Hepatocyte (in vitro differentiated cells): Measurements from ENCODE around the gene MYRF. TPM values are rescaled to one million over a fixed set of nuclear protein-coding genes. Genes with fewer than 3 reads are reported as not detected.

Experiments used
- DNase-seq: peaks from one replicate; pipeline ENCODE4 v3.0.0-alpha.2; 2016; ENCODE audit warnings: low spot score
- H2AFZ ChIP-seq: fragments of 200-600 bp; sonication (generic); 2 replicates; pipeline ENCODE4 v1.6.0; 2016; ENCODE audit warnings: antibody characterized with exemption, mild to moderate bottlenecking
- H3K27ac ChIP-seq: fragments of 200-600 bp; sonication (generic); 2 replicates; pipeline ENCODE4 v1.5.1; 2016; ENCODE audit warnings: mild to moderate bottlenecking
- H3K27me3 ChIP-seq: fragments of 200-600 bp; sonication (generic); 2 replicates; pipeline ENCODE4 v1.6.1; 2016
- H3K36me3 ChIP-seq: fragments of 200-600 bp; sonication (generic); replicated peaks from 2 replicates; pipeline ENCODE4 v1.5.1; 2016; ENCODE audit warnings: low read depth; ENCODE audit not compliant: insufficient read depth
- H3K4me1 ChIP-seq: fragments of 200-600 bp; sonication (generic); 2 replicates; pipeline ENCODE4 v1.5.1; 2016; ENCODE audit warnings: mild to moderate bottlenecking, moderate library complexity; ENCODE audit not compliant: insufficient read depth
- H3K4me2 ChIP-seq: fragments of 200-600 bp; sonication (generic); 2 replicates; pipeline ENCODE4 v1.6.0; 2016
- H3K4me3 ChIP-seq: fragments of 200-600 bp; sonication (generic); 2 replicates; pipeline ENCODE4 v1.5.1; 2016; ENCODE audit warnings: mild to moderate bottlenecking
- H3K79me2 ChIP-seq: fragments of 200-600 bp; sonication (generic); 2 replicates; pipeline ENCODE4 v1.6.0; 2017; ENCODE audit warnings: mild to moderate bottlenecking
- H3K9me2 ChIP-seq: fragments of 200-600 bp; sonication (generic); replicated peaks from 2 replicates; pipeline ENCODE4 v1.6.0; 2017; ENCODE audit warnings: mild to moderate bottlenecking; ENCODE audit not compliant: insufficient read depth
- H3K9me3 ChIP-seq: fragments of 200-600 bp; sonication (generic); 2 replicates; pipeline ENCODE4 v1.5.1; 2016; ENCODE audit warnings: low read depth, mild to moderate bottlenecking
- H4K20me1 ChIP-seq: fragments of 200-600 bp; sonication (generic); 2 replicates; pipeline ENCODE4 v1.6.0; 2016; ENCODE audit warnings: mild to moderate bottlenecking; ENCODE audit not compliant: insufficient read depth, poor library complexity, severe bottlenecking
- EZH2 ChIP-seq: fragments of 200-600 bp; sonication (generic); IDR thresholded peaks from 2 replicates; pipeline ENCODE4 v1.6.1; 2016; ENCODE audit warnings: antibody characterized with exemption, mild to moderate bottlenecking, borderline replicate concordance
- EZH2phosphoT487 ChIP-seq: fragments of 200-600 bp; sonication (generic); IDR thresholded peaks from one replicate; pipeline ENCODE4 v1.6.1; 2018; ENCODE audit warnings: antibody characterized with exemption, mild to moderate bottlenecking, low read depth, moderate library complexity; ENCODE audit not compliant: unreplicated experiment, severe bottlenecking
- WGBS: methylation state at CpG from one replicate; pipeline ENCODE4 v1.1.6; 2016; ENCODE audit warnings: low lambda C conversion rate; ENCODE audit errors: missing lambda C conversion rate; 5-methylcytosine and 5-hydroxymethylcytosine counted together
- polyA plus RNA-seq: library from polyadenylated mRNA; unstranded; fragments of >200 nt; fragmentation: Nextera tagmentation; extraction: Ambion mirVana; gene quantifications from 2 replicates; pipeline ENCODE4 v1.2.1, GENCODE V29; 2016
- total RNA-seq: library from RNA; depleted of rRNA; stranded (reverse); fragments of >200 nt; gene quantifications from 2 replicates; pipeline ENCODE4 v1.2.3, GENCODE V29; 2014
- TF ChIP-seq, protein P1 (sequence below): fragments of 200-600 bp; sonication (generic); IDR thresholded peaks from 2 replicates; pipeline ENCODE4 v1.5.1; 2016; ENCODE audit warnings: antibody characterized with exemption, mild to moderate bottlenecking; ENCODE audit not compliant: poor library complexity

MYRF gene
- total and polyA plus RNA-seq, 2 experiments from 2014 or later, result 57.3 to 96.7 TPM

- Histone ChIP-seq H3K9me3 (no peaks in the 10 kb centered on the region), H4K20me1 (no peaks in the 10 kb centered on the region), H3K9me2 (no peaks in the 10 kb centered on the region), H3K4me2 (no peak overlapping the region), H3K4me3 (no peak overlapping the region), H3K36me3 (no peaks in the 10 kb centered on the region), H2AFZ (no peak overlapping the region), H3K27me3 (no peaks in the 10 kb centered on the region), H3K4me1 (peaks cover 14% of the 10 kb centered on the region), H3K79me2 (peaks cover 7% of the 10 kb centered on the region), H3K27ac (no peak overlapping the region)
- no peak for DNase-seq
- 75% methylated on average over 13 of the region's 13 CpGs for WGBS
- TF ChIP-seq EZH2 (no peak), EZH2phosphoT487 (no peak)
- TF ChIP-seq, protein P1, sequence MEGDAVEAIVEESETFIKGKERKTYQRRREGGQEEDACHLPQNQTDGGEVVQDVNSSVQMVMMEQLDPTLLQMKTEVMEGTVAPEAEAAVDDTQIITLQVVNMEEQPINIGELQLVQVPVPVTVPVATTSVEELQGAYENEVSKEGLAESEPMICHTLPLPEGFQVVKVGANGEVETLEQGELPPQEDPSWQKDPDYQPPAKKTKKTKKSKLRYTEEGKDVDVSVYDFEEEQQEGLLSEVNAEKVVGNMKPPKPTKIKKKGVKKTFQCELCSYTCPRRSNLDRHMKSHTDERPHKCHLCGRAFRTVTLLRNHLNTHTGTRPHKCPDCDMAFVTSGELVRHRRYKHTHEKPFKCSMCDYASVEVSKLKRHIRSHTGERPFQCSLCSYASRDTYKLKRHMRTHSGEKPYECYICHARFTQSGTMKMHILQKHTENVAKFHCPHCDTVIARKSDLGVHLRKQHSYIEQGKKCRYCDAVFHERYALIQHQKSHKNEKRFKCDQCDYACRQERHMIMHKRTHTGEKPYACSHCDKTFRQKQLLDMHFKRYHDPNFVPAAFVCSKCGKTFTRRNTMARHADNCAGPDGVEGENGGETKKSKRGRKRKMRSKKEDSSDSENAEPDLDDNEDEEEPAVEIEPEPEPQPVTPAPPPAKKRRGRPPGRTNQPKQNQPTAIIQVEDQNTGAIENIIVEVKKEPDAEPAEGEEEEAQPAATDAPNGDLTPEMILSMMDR, result no peak
These were observed 35.8 kb upstream of the MYRF start for GRCh38 chr11:61716478-61717285.

DNA sequence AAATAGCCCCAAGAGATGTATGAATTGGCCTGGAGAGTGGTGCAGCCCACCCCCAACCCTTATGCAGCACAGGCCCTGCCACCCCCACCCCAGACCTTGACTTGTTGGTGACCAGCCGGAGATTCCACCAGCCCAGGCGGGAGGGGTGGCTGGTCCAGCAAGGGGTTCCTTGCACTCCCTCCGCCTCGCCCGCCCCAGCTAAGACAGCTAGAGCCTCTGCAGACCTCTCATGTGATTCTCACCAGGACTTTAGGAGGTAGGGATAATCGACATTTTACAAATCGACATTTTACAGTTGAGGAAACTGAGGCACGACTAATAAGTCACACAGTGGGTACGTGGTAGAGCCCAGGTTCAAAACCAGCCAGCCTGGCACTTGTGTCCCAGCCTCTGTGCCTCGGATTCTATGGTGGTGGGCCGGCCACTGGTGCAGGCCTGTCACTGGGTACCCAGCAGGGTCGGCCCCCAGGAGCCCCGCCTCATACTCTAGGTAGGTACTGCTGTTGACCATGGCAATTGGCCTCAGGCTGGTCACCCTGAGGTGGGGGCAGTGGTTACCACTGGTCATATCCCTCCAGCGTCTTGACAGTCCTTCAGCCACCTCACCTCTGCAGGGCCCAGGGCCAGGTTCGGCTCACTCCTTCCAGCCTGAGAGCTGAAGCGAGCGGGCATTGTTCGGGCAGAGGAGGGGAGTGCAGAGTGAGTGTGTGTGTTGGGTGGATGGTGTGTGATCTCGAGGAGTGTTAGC lies 35.0 kb upstream of the MYRF start:
- Histone ChIP-seq H2AFZ (no peak overlapping the region), H3K4me2 (no peak overlapping the region), H4K20me1 (no peaks in the 10 kb centered on the region), H3K27me3 (no peaks in the 10 kb centered on the region), H3K4me1 (peaks cover 14% of the 10 kb centered on the region), H3K27ac (no peak overlapping the region), H3K79me2 (peaks cover 7% of the 10 kb centered on the region), H3K36me3 (no peaks in the 10 kb centered on the region), H3K9me3 (no peaks in the 10 kb centered on the region), H3K9me2 (no peaks in the 10 kb centered on the region), H3K4me3 (no peak overlapping the region)
- TF ChIP-seq EZH2 (no peak), EZH2phosphoT487 (no peak)
- TF ChIP-seq, protein P1, result no peak
- WGBS, result 93% methylated on average over 19 of the region's 19 CpGs
- no peak for DNase-seq

DNA sequence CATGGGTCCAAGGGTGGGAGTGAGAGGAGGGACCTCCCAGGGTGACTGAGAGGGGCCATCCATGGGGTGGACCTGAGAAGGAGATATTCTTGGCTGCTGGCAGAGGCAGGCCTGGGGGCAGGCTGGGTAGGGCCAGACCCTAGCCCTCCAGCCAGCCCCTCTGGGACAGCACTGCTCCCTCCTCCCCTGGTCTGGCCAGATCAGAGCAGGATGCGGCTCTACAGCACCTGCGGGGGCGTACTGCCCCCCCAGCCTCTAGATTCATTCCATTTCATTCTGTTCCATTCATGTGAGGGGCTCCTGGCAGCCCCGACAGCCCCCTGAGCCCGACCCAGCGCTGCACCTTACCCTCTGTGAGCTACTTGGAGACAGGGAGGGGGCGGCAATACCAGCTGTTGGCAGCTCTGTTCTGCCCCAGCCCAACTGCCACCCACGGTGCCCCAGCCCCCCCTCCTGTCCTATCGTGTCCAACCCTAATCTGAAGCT lies 34.3 kb upstream of the MYRF start:
- Histone ChIP-seq H3K27me3 (no peaks in the 10 kb centered on the region), H2AFZ (peak overlapping the region; percentile 63), H3K79me2 (peaks cover 7% of the 10 kb centered on the region), H3K9me2 (no peaks in the 10 kb centered on the region), H3K27ac (no peak overlapping the region), H3K4me3 (no peak overlapping the region), H4K20me1 (no peaks in the 10 kb centered on the region), H3K4me1 (peaks cover 14% of the 10 kb centered on the region), H3K36me3 (no peaks in the 10 kb centered on the region), H3K9me3 (no peaks in the 10 kb centered on the region), H3K4me2 (peak overlapping the region; percentile 80)
- TF ChIP-seq, protein P1, result no peak
- TF ChIP-seq EZH2 (no peak), EZH2phosphoT487 (no peak)
- no peak for DNase-seq
- 49% methylated on average over 9 of the region's 9 CpGs for WGBS
